ENCODE data around the gene C2CD3. TPM values are rescaled to one million over a fixed set of nuclear protein-coding genes. Genes with fewer than 3 reads are reported as not detected.

C2CD3 gene
- polyA plus RNA-seq, 1 experiment = 10.3 TPM

GRCh38 chr11:73969991-73970800, 200.6 kb downstream of the C2CD3 start:
- POLR2A ChIA-PET = no interaction called here
- no peak for DNase-seq (ENCODE audit: low read depth)
- no peaks in the 10 kb centered on the region for H3K27me3 ChIP-seq (ENCODE audit: control insufficient read depth, insufficient read depth, low read length)
- no peaks in the 10 kb centered on the region for H3K36me3 ChIP-seq (ENCODE audit: control insufficient read depth, insufficient read depth, low read length)
- CTCF ChIA-PET = interaction anchor here (1.6 kb wide), 1 partner anchor 480 kb away, joined by 3 read pairs; no protein-coding TSS in a partner anchor
- no peak overlapping the region for H3K4me3 ChIP-seq (ENCODE audit: low read depth, low read length)
- TF ChIP-seq CTCF (IDR thresholded peaks at IDR 0.05; ENCODE audit: insufficient read depth, low read depth, low read length) = no peak

GRCh38 chr11:73969091-73969490, 201.7 kb downstream of the C2CD3 start:
- ChIA-PET POLR2A (no interaction called here), CTCF (no interaction called here)
- TF ChIP-seq CTCF (IDR thresholded peaks at IDR 0.05; ENCODE audit: insufficient read depth, low read depth, low read length) = no peak
- no peak overlapping the region for H3K4me3 ChIP-seq (ENCODE audit: low read depth, low read length)
- H3K36me3 ChIP-seq (ENCODE audit: control insufficient read depth, insufficient read depth, low read length) = no peaks in the 10 kb centered on the region
- no peaks in the 10 kb centered on the region for H3K27me3 ChIP-seq (ENCODE audit: control insufficient read depth, insufficient read depth, low read length)
- DNase-seq (ENCODE audit: low read depth) = no peak

GRCh38 chr11:73968356-73968966, 202.3 kb downstream of the C2CD3 start:
- CTCF ChIA-PET = no interaction called here
- POLR2A ChIA-PET = no interaction called here
- no peak overlapping the region for H3K4me3 ChIP-seq (ENCODE audit: low read depth, low read length)
- H3K27me3 ChIP-seq (ENCODE audit: control insufficient read depth, insufficient read depth, low read length) = no peaks in the 10 kb centered on the region
- DNase-seq (ENCODE audit: low read depth) = no peak
- no peak for TF ChIP-seq CTCF (IDR thresholded peaks at IDR 0.05; ENCODE audit: insufficient read depth, low read depth, low read length)
- H3K36me3 ChIP-seq (ENCODE audit: control insufficient read depth, insufficient read depth, low read length) = no peaks in the 10 kb centered on the region

- POLR2A ChIA-PET = no interaction called here
- no peaks in the 10 kb centered on the region for H3K27me3 ChIP-seq (ENCODE audit: control insufficient read depth, insufficient read depth, low read length)
- no peaks in the 10 kb centered on the region for H3K36me3 ChIP-seq (ENCODE audit: control insufficient read depth, insufficient read depth, low read length)
- TF ChIP-seq CTCF (IDR thresholded peaks at IDR 0.05; ENCODE audit: insufficient read depth, low read depth, low read length) = no peak
- no peak overlapping the region for H3K4me3 ChIP-seq (ENCODE audit: low read depth, low read length)
- CTCF ChIA-PET = no interaction called here
- DNase-seq (ENCODE audit: low read depth) = no peak
Measured at GRCh38 chr11:73965764-73966121, 205.1 kb downstream of the C2CD3 start.

- ChIA-PET POLR2A (no interaction called here), CTCF (interaction anchor here (0.6 to 2.0 kb wide), 7 partner anchors 8 to 484 kb away, joined by 3 to 10 read pairs (median 3); no protein-coding TSS in a partner anchor)
- no peak for TF ChIP-seq CTCF (IDR thresholded peaks at IDR 0.05; ENCODE audit: insufficient read depth, low read depth, low read length)
- DNase-seq (ENCODE audit: low read depth) = no peak
- Histone ChIP-seq H3K27me3 (ENCODE audit: control insufficient read depth, insufficient read depth, low read length) (no peaks in the 10 kb centered on the region), H3K4me3 (ENCODE audit: low read depth, low read length) (no peak overlapping the region), H3K36me3 (ENCODE audit: control insufficient read depth, insufficient read depth, low read length) (no peaks in the 10 kb centered on the region)
Measured at GRCh38 chr11:73965076-73965763, 205.6 kb downstream of the C2CD3 start.
